Peyer's patch (tissue), 4 donors: ENCODE data around the gene RNF150. TPM values are rescaled to one million over a fixed set of nuclear protein-coding genes. Genes with fewer than 3 reads are reported as not detected.

Experiments used
- DNase-seq, 3 donors: peaks; one replicate each; pipeline ENCODE4 v3.0.0-alpha.2; 2017 to 2019
- H3K27ac ChIP-seq, 4 donors: fragments of 200-600 bp; sonication (generic); one replicate each; pipeline ENCODE4 v1.5.1; 2016 to 2019
- H3K27me3 ChIP-seq, 2 donors: fragments of 200-600 bp; sonication (generic); one replicate each; pipeline ENCODE4 v1.5.1; 2019
- H3K36me3 ChIP-seq, 3 donors: fragments of 200-600 bp; sonication (generic); one replicate each; pipeline ENCODE4 v1.5.1; 2016 to 2019
- H3K4me1 ChIP-seq, 4 donors: fragments of 200-600 bp; sonication (generic); one replicate each; pipeline ENCODE4 v1.5.1; 2016 to 2019
- H3K4me3 ChIP-seq, 4 donors: fragments of 200-600 bp; sonication (generic); 1 replicate in 3 of 4; 2 replicates in 1 of 4; pipeline ENCODE4 v1.5.1; 2016 to 2019; ENCODE audit warnings: mild to moderate bottlenecking in 1 of 4
- H3K9me3 ChIP-seq, 4 donors: fragments of 200-600 bp; sonication (generic); one replicate each; pipeline ENCODE4 v1.5.1; 2016 to 2019; ENCODE audit warnings: mild to moderate bottlenecking in 1 of 4
- POLR2A ChIP-seq, 2 donors: fragments of 450-650 bp; IDR thresholded peaks; one replicate each; pipeline ENCODE4 v1.5.1; 2017; ENCODE audit warnings: antibody characterized with exemption in 2 of 2, mild to moderate bottlenecking in 2 of 2, moderate library complexity in 2 of 2
- total RNA-seq, 4 donors: library from RNA; depleted of rRNA; stranded (reverse); fragments of >200 nt; gene quantifications; one replicate each; pipeline ENCODE4 v1.1.0, GENCODE V29; 2016
- TF ChIP-seq, protein P1 (sequence below), 6 experiments: fragments of 450-650 bp in 4 of 6; fragments of 200-600 bp in 2 of 6; sonication (generic) in 1 of 6; IDR thresholded peaks; one replicate each; pipeline ENCODE4 v1.5.1; 2017 to 2019; ENCODE audit warnings: antibody characterized with exemption in 6 of 6, mild to moderate bottlenecking in 3 of 6, moderate library complexity in 1 of 6

The RNF150 gene
- total RNA-seq, 4 donors from 2014 or later: 1.2 to 9.9 (median 2.5) TPM

DNA sequence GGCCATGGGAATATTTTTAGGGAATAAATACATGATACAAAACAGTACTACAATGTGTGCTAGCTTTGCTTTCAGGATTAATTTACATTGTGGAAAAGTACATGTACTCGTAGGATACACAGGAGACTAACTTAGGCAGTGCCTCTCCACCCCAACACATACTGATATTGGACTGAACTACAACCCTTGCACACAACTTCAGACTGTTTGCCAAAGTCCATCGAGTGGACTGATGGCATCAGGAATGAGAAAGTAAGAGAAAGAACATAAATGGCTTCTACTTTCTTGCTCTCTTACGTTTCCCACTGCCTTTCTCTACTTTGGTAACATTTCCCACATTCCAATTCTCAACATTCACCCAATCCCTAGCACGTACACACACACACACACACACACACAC lies 130.1 kb downstream of the RNF150 start:
- Histone ChIP-seq H3K4me1 (no peaks in the 10 kb centered on the region), H3K27ac (peak overlapping the region in 1 of 4 donors; percentile 33)
- no peak for DNase-seq

DNA sequence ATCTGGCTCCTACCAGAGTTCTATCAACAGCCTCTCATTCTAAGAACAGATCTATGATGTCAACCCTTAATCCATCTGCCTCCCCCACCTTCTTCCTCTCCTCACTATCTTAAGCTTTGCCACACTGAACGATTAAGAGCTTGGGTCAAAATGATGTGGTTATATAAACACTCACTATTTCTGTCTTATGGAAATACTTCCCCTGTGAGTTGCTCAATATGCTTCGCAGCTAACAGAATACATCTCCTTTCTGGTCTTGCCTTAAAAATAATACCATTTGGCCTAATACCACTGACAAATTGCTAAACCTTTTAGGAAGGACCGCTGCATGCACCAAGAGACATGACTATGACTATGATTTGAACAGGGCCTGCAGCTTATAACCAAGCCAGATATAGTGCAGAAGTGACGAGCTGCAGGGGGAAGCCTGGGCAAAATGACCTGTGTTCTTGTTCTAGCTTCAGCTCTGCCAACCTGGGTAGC lies 130.9 kb downstream of the RNF150 start:
- H3K27me3 ChIP-seq: no peaks in the 10 kb centered on the region
- no peaks in the 10 kb centered on the region for H3K36me3 ChIP-seq
- H3K9me3 ChIP-seq: no peaks in the 10 kb centered on the region
- DNase-seq: no peak
- no peak overlapping the region for H3K4me3 ChIP-seq
- peak overlapping the region in 1 of 4 donors; percentile 33 for H3K27ac ChIP-seq
- H3K4me1 ChIP-seq: no peaks in the 10 kb centered on the region
- TF ChIP-seq POLR2A (IDR thresholded peaks at IDR 0.05): no peak
- TF ChIP-seq, protein P1, sequence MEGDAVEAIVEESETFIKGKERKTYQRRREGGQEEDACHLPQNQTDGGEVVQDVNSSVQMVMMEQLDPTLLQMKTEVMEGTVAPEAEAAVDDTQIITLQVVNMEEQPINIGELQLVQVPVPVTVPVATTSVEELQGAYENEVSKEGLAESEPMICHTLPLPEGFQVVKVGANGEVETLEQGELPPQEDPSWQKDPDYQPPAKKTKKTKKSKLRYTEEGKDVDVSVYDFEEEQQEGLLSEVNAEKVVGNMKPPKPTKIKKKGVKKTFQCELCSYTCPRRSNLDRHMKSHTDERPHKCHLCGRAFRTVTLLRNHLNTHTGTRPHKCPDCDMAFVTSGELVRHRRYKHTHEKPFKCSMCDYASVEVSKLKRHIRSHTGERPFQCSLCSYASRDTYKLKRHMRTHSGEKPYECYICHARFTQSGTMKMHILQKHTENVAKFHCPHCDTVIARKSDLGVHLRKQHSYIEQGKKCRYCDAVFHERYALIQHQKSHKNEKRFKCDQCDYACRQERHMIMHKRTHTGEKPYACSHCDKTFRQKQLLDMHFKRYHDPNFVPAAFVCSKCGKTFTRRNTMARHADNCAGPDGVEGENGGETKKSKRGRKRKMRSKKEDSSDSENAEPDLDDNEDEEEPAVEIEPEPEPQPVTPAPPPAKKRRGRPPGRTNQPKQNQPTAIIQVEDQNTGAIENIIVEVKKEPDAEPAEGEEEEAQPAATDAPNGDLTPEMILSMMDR (IDR thresholded peaks at IDR 0.05): no peak

More for the DNA sequence above, 130.1 kb downstream of the RNF150 start:
- Histone ChIP-seq H3K36me3 (no peaks in the 10 kb centered on the region), H3K27me3 (no peaks in the 10 kb centered on the region), H3K9me3 (no peaks in the 10 kb centered on the region), H3K4me3 (no peak overlapping the region)
- TF ChIP-seq, protein P1 (IDR thresholded peaks at IDR 0.05): no peak
- no peak for TF ChIP-seq POLR2A (IDR thresholded peaks at IDR 0.05)

DNA sequence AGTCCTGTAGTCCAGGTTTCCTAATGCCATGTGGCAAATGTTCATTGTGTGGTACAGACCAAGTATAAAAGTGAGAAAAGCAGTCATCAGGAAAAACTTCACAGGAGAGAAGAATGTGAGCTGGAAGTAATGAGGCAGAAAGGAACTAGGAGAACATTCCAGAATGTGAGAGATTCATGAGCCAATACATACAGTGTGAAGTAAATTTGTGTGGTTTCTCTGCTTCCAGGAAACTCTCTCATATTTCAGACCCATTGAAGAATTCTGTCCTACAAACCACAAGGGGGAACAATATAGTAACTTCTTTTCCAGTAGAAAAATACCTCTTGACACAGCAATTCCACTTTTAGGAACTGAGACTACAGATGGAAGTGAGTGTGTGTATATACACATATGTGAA lies 136.5 kb downstream of the RNF150 start:
- H3K4me1 ChIP-seq: no peaks in the 10 kb centered on the region
- H3K36me3 ChIP-seq: no peaks in the 10 kb centered on the region
- no peaks in the 10 kb centered on the region for H3K27me3 ChIP-seq
- H3K9me3 ChIP-seq: no peaks in the 10 kb centered on the region
- no peak for DNase-seq
- no peak overlapping the region for H3K4me3 ChIP-seq
- no peak overlapping the region for H3K27ac ChIP-seq
- TF ChIP-seq POLR2A (IDR thresholded peaks at IDR 0.05): no peak
- TF ChIP-seq, protein P1 (IDR thresholded peaks at IDR 0.05): no peak

DNA sequence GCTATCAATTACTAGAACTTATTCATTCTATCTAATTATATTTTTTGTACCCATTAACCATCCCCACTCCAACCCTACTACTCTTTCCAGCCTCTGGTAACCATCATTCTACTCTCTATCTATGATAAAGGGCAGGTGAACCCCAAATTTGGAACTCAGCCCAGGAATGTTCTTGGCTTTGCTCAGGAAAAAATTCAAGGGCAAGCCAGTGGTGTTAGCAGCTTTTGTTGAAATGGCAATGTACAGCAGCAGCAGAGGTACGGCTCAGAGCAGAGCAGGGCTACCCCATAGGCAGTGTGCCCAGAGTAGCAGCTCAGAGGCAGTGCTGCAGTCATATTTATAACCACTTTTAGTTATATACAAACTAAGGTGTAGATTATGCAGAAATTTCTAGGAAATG lies 138.2 kb downstream of the RNF150 start:
- H3K4me1 ChIP-seq: no peaks in the 10 kb centered on the region
- DNase-seq: no peak
- TF ChIP-seq, protein P1 (IDR thresholded peaks at IDR 0.05): no peak
- TF ChIP-seq POLR2A (IDR thresholded peaks at IDR 0.05): no peak
- H3K27ac ChIP-seq: no peak overlapping the region
- no peaks in the 10 kb centered on the region for H3K27me3 ChIP-seq
- H3K4me3 ChIP-seq: no peak overlapping the region
- no peaks in the 10 kb centered on the region for H3K9me3 ChIP-seq
- no peaks in the 10 kb centered on the region for H3K36me3 ChIP-seq

DNA sequence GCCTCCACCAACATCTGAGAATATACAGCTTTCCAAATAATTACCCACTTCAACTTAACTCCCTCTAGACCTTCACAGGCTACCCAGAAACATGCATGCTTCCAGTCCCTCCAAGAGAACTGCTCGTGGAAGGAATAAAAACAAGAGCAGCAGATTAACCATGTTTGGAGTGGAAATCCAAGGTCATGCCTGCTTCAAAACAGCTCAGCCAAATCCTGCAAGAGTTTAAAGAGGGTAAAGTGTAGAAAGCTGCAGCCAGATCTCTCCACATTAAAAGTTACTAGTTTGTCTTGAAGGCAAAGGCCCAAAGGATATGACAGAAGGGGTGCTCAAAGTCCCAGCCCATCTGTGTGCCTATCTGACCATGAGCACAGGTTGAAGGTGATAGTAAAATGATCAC lies 139.3 kb downstream of the RNF150 start:
- Histone ChIP-seq H3K4me1 (no peaks in the 10 kb centered on the region), H3K4me3 (no peak overlapping the region)

More for the DNA sequence above, 139.3 kb downstream of the RNF150 start:
- no peak for DNase-seq
- Histone ChIP-seq H3K9me3 (no peaks in the 10 kb centered on the region), H3K27ac (no peak overlapping the region), H3K36me3 (no peaks in the 10 kb centered on the region), H3K27me3 (no peaks in the 10 kb centered on the region)
- TF ChIP-seq, protein P1 (IDR thresholded peaks at IDR 0.05): no peak
- no peak for TF ChIP-seq POLR2A (IDR thresholded peaks at IDR 0.05)
